Left ventricle myocardium inferior (tissue), 1 donor: ENCODE data around the gene TFDP1. TPM values are rescaled to one million over a fixed set of nuclear protein-coding genes. Genes with fewer than 3 reads are reported as not detected.

Experiments used
- DNase-seq: peaks from one replicate; pipeline ENCODE4 v3.0.0-alpha.2; 2020
- H3K27ac ChIP-seq: fragments of 200-600 bp; replicated peaks from 2 replicates; pipeline ENCODE4 v1.8.0; 2021
- H3K27me3 ChIP-seq: fragments of 200-600 bp; 2 replicates; pipeline ENCODE4 v1.8.0; 2021; ENCODE audit warnings: low read depth
- H3K36me3 ChIP-seq: fragments of 200-600 bp; 2 replicates; pipeline ENCODE4 v1.8.0; 2021
- H3K4me1 ChIP-seq: fragments of 200-600 bp; 2 replicates; pipeline ENCODE4 v1.8.0; 2021
- H3K4me3 ChIP-seq: fragments of 200-600 bp; 2 replicates; pipeline ENCODE4 v1.8.0; 2021; ENCODE audit warnings: mild to moderate bottlenecking, moderate library complexity
- H3K9me3 ChIP-seq: fragments of 200-600 bp; replicated peaks from 2 replicates; pipeline ENCODE4 v1.8.0; 2021
- CTCF ChIP-seq: fragments of 200-600 bp; IDR thresholded peaks from 2 replicates; pipeline ENCODE4 v1.8.0; 2021; ENCODE audit warnings: antibody characterized with exemption, mild to moderate bottlenecking, borderline replicate concordance
- intact Hi-C: fragments of 100-400 bp; cut with micrococcal nuclease; formaldehyde crosslinking; loops from one replicate; pipeline ENCODE4 v1.11.0; 2022
- total RNA-seq: library from RNA; stranded (reverse); fragmentation: NEBNext Ultra II Directional; extraction: Animal tissue kit (Norgen Biotek cat#: 25700); gene quantifications from one replicate; pipeline ENCODE4 v1.2.1, GENCODE V29; 2021
- donor health status: DM: no; HTN: yes; CAD: no; lungs with severe emphysema.

The TFDP1 gene
- total RNA-seq, 1 donor from 2014 or later = 48.7 TPM

- no peak for DNase-seq
- TF ChIP-seq CTCF = no peak
- H3K27ac ChIP-seq = no peak overlapping the region
- H3K9me3 ChIP-seq = peaks cover 40% of the 10 kb centered on the region
- no peaks in the 10 kb centered on the region for H3K27me3 ChIP-seq
- H3K36me3 ChIP-seq = no peaks in the 10 kb centered on the region
- intact Hi-C loops = no loop called here
- no peaks in the 10 kb centered on the region for H3K4me1 ChIP-seq
- no peak overlapping the region for H3K4me3 ChIP-seq
Observed at GRCh38 chr13:113576597-113576996, 8.0 kb upstream of the TFDP1 start.

GRCh38 chr13:113577881-113578435, 6.6 kb upstream of the TFDP1 start:
- TF ChIP-seq CTCF = no peak
- Histone ChIP-seq H3K27ac (no peak overlapping the region), H3K4me3 (no peak overlapping the region), H3K4me1 (no peaks in the 10 kb centered on the region), H3K27me3 (no peaks in the 10 kb centered on the region), H3K36me3 (no peaks in the 10 kb centered on the region), H3K9me3 (peaks cover 31% of the 10 kb centered on the region)
- intact Hi-C loops = no loop called here
- no peak for DNase-seq

- H3K9me3 ChIP-seq = peaks cover 31% of the 10 kb centered on the region
- no peaks in the 10 kb centered on the region for H3K4me1 ChIP-seq
- no peak overlapping the region for H3K27ac ChIP-seq
- no peaks in the 10 kb centered on the region for H3K27me3 ChIP-seq
- no peak for DNase-seq
- no peaks in the 10 kb centered on the region for H3K36me3 ChIP-seq
- no peak for TF ChIP-seq CTCF
- intact Hi-C loops = no loop called here
- H3K4me3 ChIP-seq = no peak overlapping the region
Observed at GRCh38 chr13:113579686-113580085, 4.9 kb upstream of the TFDP1 start.

GRCh38 chr13:113581871-113582270, 2.7 kb upstream of the TFDP1 start:
- no peaks in the 10 kb centered on the region for H3K27me3 ChIP-seq
- H3K4me3 ChIP-seq = no peak overlapping the region
- no peak for TF ChIP-seq CTCF
- H3K9me3 ChIP-seq = peaks cover 15% of the 10 kb centered on the region
- no peak overlapping the region for H3K27ac ChIP-seq
- no peak for DNase-seq
- peaks cover 5% of the 10 kb centered on the region for H3K36me3 ChIP-seq
- intact Hi-C loops = no loop called here
- peaks cover 17% of the 10 kb centered on the region for H3K4me1 ChIP-seq

- Histone ChIP-seq H3K4me1 (peaks cover 23% of the 10 kb centered on the region), H3K4me3 (no peak overlapping the region), H3K27me3 (no peaks in the 10 kb centered on the region), H3K9me3 (peaks cover 3% of the 10 kb centered on the region), H3K36me3 (peaks cover 7% of the 10 kb centered on the region), H3K27ac (no peak overlapping the region)
- no peak for DNase-seq
- no peak for TF ChIP-seq CTCF
- intact Hi-C loops = no loop called here
Observed at GRCh38 chr13:113582841-113583631, 1.5 kb upstream of the TFDP1 start.
